K562 (cell line): ENCODE results near the gene DNALI1.

Experiments
- GTF2B ChIP-seq: IDR thresholded peaks from 2 replicates; pipeline ENCODE4 v1.6.1; 2011; ENCODE audit not compliant: insufficient read length; ENCODE audit errors: extremely low read depth
- PHB2 ChIP-seq: fragments of 450-650 bp; IDR thresholded peaks from 2 replicates; pipeline ENCODE4 v1.6.1; 2017; ENCODE audit warnings: low read depth
- POLR2AphosphoS2 ChIP-seq: IDR thresholded peaks from 2 replicates; pipeline ENCODE4 v1.6.1; 2012; ENCODE audit warnings: low read length, improper control_type of control experiment
- REST ChIP-seq, 2 experiments: fragments of 450-650 bp; formaldehyde crosslinking in 1 of 2; IDR thresholded peaks; 2 replicates each; pipeline versions ENCODE4 v1.4.0 to v1.6.1; 2014 to 2020; ENCODE audit warnings: mild to moderate bottlenecking in 2 of 2, borderline replicate concordance in 1 of 2, low read depth in 1 of 2
- WHSC1 ChIP-seq: IDR thresholded peaks from one replicate; pipeline ENCODE4 v1.6.1; 2012; ENCODE audit warnings: low read length, control low read depth, inconsistent platforms
- ZBTB17 ChIP-seq: fragments of 450-650 bp; formaldehyde crosslinking; IDR thresholded peaks from 2 replicates; pipeline ENCODE4 v1.4.0; 2020; ENCODE audit warnings: mild to moderate bottlenecking

GRCh38 chr1:37574834-37575480, 18.2 kb downstream of the DNALI1 start:
- no peak for TF ChIP-seq GTF2B
- TF ChIP-seq PHB2 = no peak
- no peak for TF ChIP-seq ZBTB17
- no peak for TF ChIP-seq WHSC1
- no peak for TF ChIP-seq REST (IDR thresholded peaks at IDR 0.05; ENCODE audit: borderline replicate concordance)
- TF ChIP-seq REST (CRISPR knock-in tag; IDR thresholded peaks at IDR 0.05; ENCODE audit: low read depth) = no peak
- no peak for TF ChIP-seq POLR2AphosphoS2
